RWPE1 (cell line): Measurements from ENCODE around the gene CYP27B1.

Source experiments
- CTCF ChIA-PET: fragments of 350-600 bp; sonication (Branson Sonifier 250); formaldehyde crosslinking; extraction: SDS; loops from one replicate; lab custom pipeline; 2021; lab: Yijun Ruan, JAX
- POLR2A ChIA-PET: fragments of 400-600 bp; formaldehyde crosslinking; extraction: SDS; loops from one replicate; lab custom pipeline; 2020; ENCODE audit warnings: antibody characterized with exemption; ENCODE audit not compliant: low non-redundant PET; lab: Yijun Ruan, JAX
- DNase-seq: peaks from one replicate; pipeline ENCODE4 v3.0.0; 2012; ENCODE audit warnings: low spot score
- H3K27ac ChIP-seq: fragments of 450-650 bp; 2 replicates; pipeline ENCODE4 v1.5.1; 2017
- CTCF ChIP-seq: fragments of 450-650 bp; conservative IDR thresholded peaks from 2 replicates; pipeline ENCODE4 v1.5.1; 2017; ENCODE audit warnings: low read depth, mild to moderate bottlenecking

The CYP27B1 gene

DNA sequence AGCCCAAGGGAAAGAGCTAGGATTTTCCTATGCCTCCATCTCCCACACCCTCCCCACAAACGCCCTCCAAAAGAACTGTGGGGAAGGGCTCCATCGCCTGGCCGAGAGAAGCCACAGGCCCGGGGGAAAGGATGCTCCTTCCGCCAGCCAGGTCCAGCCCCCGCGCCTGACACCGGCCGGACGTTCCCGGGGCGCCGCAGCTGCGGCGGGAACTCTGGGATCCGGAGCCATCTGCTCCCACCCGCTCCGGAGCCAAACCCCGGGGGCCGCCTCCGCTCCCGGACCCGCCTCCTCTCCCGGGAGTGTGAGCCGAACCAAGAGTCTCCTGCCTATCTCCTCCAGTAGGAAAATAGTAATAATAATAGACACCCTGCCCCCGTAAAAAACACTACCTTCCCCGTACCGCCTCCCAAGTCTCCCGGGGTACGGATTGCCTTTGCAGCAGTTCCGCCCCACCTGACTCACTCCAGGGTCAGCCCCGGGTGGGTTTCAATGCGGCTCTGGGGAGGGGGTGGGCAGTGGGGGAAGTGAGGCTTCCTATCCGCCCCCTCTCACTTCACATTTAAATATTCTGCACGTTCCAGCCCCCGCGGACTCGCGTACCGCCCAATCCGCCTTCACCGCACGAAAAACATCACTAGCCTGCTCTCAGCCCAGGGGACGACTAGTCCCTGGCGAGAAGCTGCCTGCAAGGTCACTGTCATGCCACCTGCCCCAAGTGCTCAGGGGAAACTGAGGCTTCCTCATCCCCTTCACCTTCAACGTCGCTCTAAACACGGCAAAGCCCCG, 30.7 kb downstream of the CYP27B1 start:
- CTCF ChIA-PET = interaction anchor here (0.5 to 4.3 kb wide), 10 partner anchors 10 to 261 kb away, joined by 3 to 31 read pairs (median 4); no protein-coding TSS in a partner anchor
- H3K27ac ChIP-seq = peak overlapping the region; percentile 5; the same call in 1 of the 2 replicates
- POLR2A ChIA-PET = interaction anchor here (0.8 kb wide), 1 partner anchor 10 kb away, joined by 4 read pairs; no protein-coding TSS in a partner anchor
- peak; percentile 37 for TF ChIP-seq CTCF
- DNase-seq = peak; percentile 62

GRCh38 chr12:57735198-57735855, 31.6 kb downstream of the CYP27B1 start:
- no peak overlapping the region for H3K27ac ChIP-seq
- no peak for DNase-seq
- no peak for TF ChIP-seq CTCF
- ChIA-PET POLR2A (interaction anchor here (0.8 kb wide), 1 partner anchor 9 kb away, joined by 4 read pairs; no protein-coding TSS in a partner anchor), CTCF (interaction anchor here (0.5 to 4.3 kb wide), 8 partner anchors 9 to 207 kb away, joined by 3 to 31 read pairs (median 4); no protein-coding TSS in a partner anchor)

GRCh38 chr12:57734591-57734990, 32.3 kb downstream of the CYP27B1 start:
- H3K27ac ChIP-seq = no peak overlapping the region
- ChIA-PET POLR2A (no interaction called here), CTCF (interaction anchor here (1.2 to 4.3 kb wide), 2 partner anchors 8 to 102 kb away, joined by 3 to 31 read pairs; partner anchors contain the start of gene B4GALNT1)
- no peak for DNase-seq
- no peak for TF ChIP-seq CTCF

DNA sequence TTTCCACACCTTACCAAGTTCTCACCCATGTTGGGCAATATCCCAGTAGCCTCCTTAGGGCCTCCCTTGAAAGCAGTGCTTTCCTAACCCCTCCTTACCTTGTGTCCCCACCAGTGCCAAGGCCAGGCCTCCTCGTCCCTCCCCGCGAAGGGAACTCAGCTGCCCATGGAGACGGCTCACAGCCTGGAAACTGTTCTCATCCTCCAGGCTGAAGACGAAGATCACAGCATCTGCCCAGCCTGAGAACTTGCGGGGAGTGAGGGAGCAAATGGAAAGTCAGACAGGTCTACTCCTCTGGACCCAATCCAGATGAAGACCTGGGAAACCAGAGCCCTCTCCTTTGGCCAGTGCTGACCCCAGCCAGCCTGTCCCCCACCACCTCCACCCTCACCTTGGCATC, 33.0 kb downstream of the CYP27B1 start:
- CTCF ChIA-PET = interaction anchor here (0.7 to 1.2 kb wide), 2 partner anchors 40 to 101 kb away, joined by 3 read pairs; partner anchors contain the start of genes B4GALNT1 and OS9
- POLR2A ChIA-PET = no interaction called here
- H3K27ac ChIP-seq = no peak overlapping the region
- no peak for TF ChIP-seq CTCF
- no peak for DNase-seq

DNA sequence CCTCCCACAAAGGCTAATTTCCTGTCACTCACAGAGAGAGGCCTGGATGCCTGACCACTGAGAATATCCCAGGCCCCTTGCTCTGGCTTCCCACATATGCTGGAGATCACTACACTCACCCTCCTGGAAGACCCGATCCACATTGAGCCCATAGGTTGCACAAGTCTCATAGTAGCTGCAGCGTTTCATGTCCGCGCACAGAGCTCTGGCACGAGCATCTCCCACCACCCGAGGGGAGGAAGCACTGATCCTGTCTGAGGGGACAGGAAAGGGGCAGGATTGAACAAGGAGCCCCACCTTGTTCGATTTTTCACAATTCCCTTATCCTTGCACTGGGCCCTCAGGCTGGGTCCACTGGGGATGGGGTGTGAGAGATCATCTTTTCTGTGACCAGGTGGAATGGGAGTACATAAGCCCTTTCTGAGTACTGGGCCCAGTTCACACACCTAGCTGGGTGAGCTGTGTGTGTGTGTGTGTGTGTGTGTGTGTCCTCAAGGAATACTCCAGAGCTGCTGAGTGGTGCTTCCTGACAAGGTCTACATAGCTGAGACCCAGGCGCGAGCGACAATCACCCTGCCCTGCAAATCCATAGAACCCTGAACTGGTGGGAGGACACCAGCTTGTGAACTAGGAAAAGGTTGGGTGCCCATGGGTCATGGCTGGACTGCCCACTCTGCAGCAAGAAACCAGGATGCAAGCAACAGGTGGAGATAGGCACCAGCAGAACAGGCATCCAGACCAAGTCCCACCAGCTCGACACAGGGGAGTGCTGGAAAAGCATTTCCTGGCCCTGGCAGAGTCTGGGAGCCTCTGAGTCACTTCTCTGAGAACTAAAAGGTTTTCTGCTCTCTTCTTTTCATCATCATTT, 33.9 kb downstream of the CYP27B1 start:
- TF ChIP-seq CTCF = no peak
- DNase-seq = no peak
- ChIA-PET CTCF (interaction anchor here (0.7 kb wide), 1 partner anchor 23 kb away, joined by 3 read pairs; no protein-coding TSS in a partner anchor), POLR2A (no interaction called here)
- no peak overlapping the region for H3K27ac ChIP-seq

DNA sequence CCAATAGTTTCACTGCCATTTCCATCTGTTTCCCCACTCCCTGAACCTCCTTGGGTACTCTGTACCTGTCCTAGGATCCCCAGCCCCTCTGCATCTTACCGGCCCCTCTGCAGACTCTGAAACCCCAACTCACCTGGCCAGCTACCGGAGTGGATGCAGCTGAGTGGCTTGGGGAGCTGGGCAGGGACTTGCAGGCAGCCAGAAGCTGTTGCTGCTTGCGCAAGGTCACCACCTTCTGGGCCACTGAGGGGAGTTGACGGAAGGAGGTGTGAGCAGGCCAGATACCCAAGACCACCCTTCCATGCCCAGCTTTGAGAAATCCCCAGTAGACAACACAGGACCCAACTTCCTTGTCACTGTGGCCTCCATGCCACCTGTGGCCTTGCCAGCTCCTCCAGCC, 34.6 kb downstream of the CYP27B1 start:
- H3K27ac ChIP-seq = no peak overlapping the region
- DNase-seq = no peak
- TF ChIP-seq CTCF = no peak
- CTCF ChIA-PET = interaction anchor here (0.7 kb wide), 1 partner anchor 24 kb away, joined by 3 read pairs; no protein-coding TSS in a partner anchor
- POLR2A ChIA-PET = no interaction called here
